Keratinocyte (primary cell): ENCODE data around the gene HADH.

ENCODE experiments used
- EZH2 ChIP-seq: IDR thresholded peaks from one replicate; pipeline ENCODE4 v1.6.1; 2012; ENCODE audit warnings: inconsistent platforms, mild to moderate bottlenecking, low read length, moderate library complexity
- TF ChIP-seq, protein P1 (sequence below), 3 experiments: IDR thresholded peaks in 1 of 3; conservative IDR thresholded peaks in 1 of 3; optimal IDR thresholded peaks in 1 of 3; 2 replicates in 2 of 3; 3 replicates in 1 of 3; pipeline versions ENCODE3 to v1.5.1; 2011; ENCODE audit warnings: low read length in 3 of 3, mild to moderate bottlenecking in 3 of 3, moderate library complexity in 2 of 3, control low read depth in 1 of 3, inconsistent platforms in 1 of 3; ENCODE audit not compliant: insufficient read depth in 2 of 3; ENCODE audit errors: extremely low read depth in 1 of 3

DNA sequence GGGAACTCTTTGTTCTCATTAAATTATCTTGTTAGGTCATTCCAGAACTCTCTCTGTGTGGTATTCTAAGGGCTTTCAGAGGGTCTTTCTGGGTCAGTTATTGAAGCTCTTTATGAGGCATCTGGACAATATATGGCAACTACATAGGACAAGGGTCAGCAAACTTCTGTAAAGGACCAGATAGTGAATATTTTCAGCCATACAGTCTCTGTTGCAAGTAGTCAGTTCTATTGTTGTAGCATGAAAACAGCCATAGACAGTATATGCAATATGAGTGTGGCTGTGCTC is 35.1 kb downstream of the HADH start:
- TF ChIP-seq, protein P1, sequence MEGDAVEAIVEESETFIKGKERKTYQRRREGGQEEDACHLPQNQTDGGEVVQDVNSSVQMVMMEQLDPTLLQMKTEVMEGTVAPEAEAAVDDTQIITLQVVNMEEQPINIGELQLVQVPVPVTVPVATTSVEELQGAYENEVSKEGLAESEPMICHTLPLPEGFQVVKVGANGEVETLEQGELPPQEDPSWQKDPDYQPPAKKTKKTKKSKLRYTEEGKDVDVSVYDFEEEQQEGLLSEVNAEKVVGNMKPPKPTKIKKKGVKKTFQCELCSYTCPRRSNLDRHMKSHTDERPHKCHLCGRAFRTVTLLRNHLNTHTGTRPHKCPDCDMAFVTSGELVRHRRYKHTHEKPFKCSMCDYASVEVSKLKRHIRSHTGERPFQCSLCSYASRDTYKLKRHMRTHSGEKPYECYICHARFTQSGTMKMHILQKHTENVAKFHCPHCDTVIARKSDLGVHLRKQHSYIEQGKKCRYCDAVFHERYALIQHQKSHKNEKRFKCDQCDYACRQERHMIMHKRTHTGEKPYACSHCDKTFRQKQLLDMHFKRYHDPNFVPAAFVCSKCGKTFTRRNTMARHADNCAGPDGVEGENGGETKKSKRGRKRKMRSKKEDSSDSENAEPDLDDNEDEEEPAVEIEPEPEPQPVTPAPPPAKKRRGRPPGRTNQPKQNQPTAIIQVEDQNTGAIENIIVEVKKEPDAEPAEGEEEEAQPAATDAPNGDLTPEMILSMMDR (optimal IDR thresholded peaks at IDR 0.05 in 1 of 3, IDR thresholded peaks at IDR 0.05 in 1 of 3, conservative IDR thresholded peaks at IDR 0.05 in 1 of 3; ENCODE audit: extremely low read depth in 1 of 3, insufficient read depth in 2 of 3, low read length in 3 of 3) = no peak
- TF ChIP-seq EZH2 = no peak
